OCI-LY1 (cell line): ENCODE measurements around the gene CACNB2.
"Not testable (repeated sequence)": the region's sequence is repeated elsewhere in the genome, so short reads cannot be mapped to it uniquely, and the experiment has no call there.

Experiments
- H2AFZ ChIP-seq: fragments of 200-600 bp; sonication (generic), shearing (Covaris generic); 2 replicates; pipeline ENCODE4 v1.6.0; 2014; ENCODE audit warnings: antibody characterized with exemption, mild to moderate bottlenecking, low read length
- H3F3A ChIP-seq: fragments of 200-600 bp; sonication (generic), shearing (Covaris generic); 2 replicates; pipeline ENCODE4 v1.6.0; 2014; ENCODE audit warnings: mild to moderate bottlenecking, antibody characterized with exemption, low read length, moderate library complexity; ENCODE audit not compliant: insufficient read depth
- H3K27ac ChIP-seq: fragments of 200-600 bp; sonication (generic); 2 replicates; pipeline ENCODE4 v1.5.1; 2014; ENCODE audit warnings: low read length, mixed run types, mild to moderate bottlenecking, low read depth; ENCODE audit not compliant: poor library complexity, severe bottlenecking
- H3K27me3 ChIP-seq: fragments of 200-600 bp; sonication (generic); 2 replicates; pipeline ENCODE4 v1.6.0; 2014; ENCODE audit warnings: antibody characterized with exemption, mild to moderate bottlenecking, low read length, moderate library complexity; ENCODE audit not compliant: insufficient read depth
- H3K36me3 ChIP-seq: fragments of 200-600 bp; sonication (generic); 2 replicates; pipeline ENCODE4 v1.6.1; 2014; ENCODE audit warnings: mild to moderate bottlenecking, antibody characterized with exemption, low read length, moderate library complexity, mixed read lengths; ENCODE audit not compliant: insufficient read depth
- H3K4me1 ChIP-seq: fragments of 200-600 bp; sonication (generic); 2 replicates; pipeline ENCODE4 v1.5.1; 2014; ENCODE audit warnings: mild to moderate bottlenecking, low read length, moderate library complexity; ENCODE audit not compliant: insufficient read depth, severe bottlenecking
- H3K4me2 ChIP-seq: fragments of 200-600 bp; sonication (generic), shearing (Covaris generic); 2 replicates; pipeline ENCODE4 v1.6.1; 2014; ENCODE audit warnings: low read length
- H3K4me3 ChIP-seq: fragments of 200-600 bp; sonication (generic); 2 replicates; pipeline ENCODE4 v1.5.1; 2014; ENCODE audit warnings: low read length, low read depth, mild to moderate bottlenecking, mixed read lengths; ENCODE audit not compliant: poor library complexity, severe bottlenecking
- H3K79me2 ChIP-seq: fragments of 200-600 bp; shearing (Covaris generic); 2 replicates; pipeline ENCODE4 v1.6.1; 2016; ENCODE audit warnings: mixed run types, low read length, mixed read lengths; ENCODE audit not compliant: insufficient read depth
- H3K9ac ChIP-seq: fragments of 200-600 bp; sonication (generic), shearing (Covaris generic); 2 replicates; pipeline ENCODE4 v1.6.1; 2014; ENCODE audit warnings: mild to moderate bottlenecking, low read length, mixed read lengths
- H3K9me2 ChIP-seq: fragments of 200-600 bp; sonication (generic), shearing (Covaris generic); 2 replicates; pipeline ENCODE4 v1.6.1; 2014; ENCODE audit warnings: low read depth, mild to moderate bottlenecking, low read length, mixed read lengths
- H3K9me3 ChIP-seq: fragments of 200-600 bp; shearing (Covaris generic); 2 replicates; pipeline ENCODE4 v1.6.1; 2014; ENCODE audit warnings: low read length, mixed read lengths
- H4K20me1 ChIP-seq: fragments of 200-600 bp; sonication (generic), shearing (Covaris generic); 2 replicates; pipeline ENCODE4 v1.6.0; 2016; ENCODE audit warnings: mild to moderate bottlenecking, low read length; ENCODE audit not compliant: insufficient read depth
- CTCF ChIP-seq: fragments of 200-600 bp; sonication (generic), shearing (Covaris generic); IDR thresholded peaks from 2 replicates; pipeline ENCODE4 v1.5.1; 2017; ENCODE audit warnings: mild to moderate bottlenecking, antibody characterized with exemption, low read length, moderate library complexity, mixed read lengths
- EZH2 ChIP-seq: fragments of 200-600 bp; sonication (generic), shearing (Covaris generic); IDR thresholded peaks from 2 replicates; pipeline ENCODE4 v1.8.0; 2017; ENCODE audit warnings: borderline replicate concordance, mixed run types, mild to moderate bottlenecking, antibody characterized with exemption, low read length, moderate library complexity, mixed read lengths

CACNB2 gene

GRCh38 chr10:18582803-18583202, 442.6 kb downstream of the CACNB2 start:
- Histone ChIP-seq H3F3A (no peaks in the 10 kb centered on the region), H2AFZ (no peak overlapping the region), H3K9me2 (no peaks in the 10 kb centered on the region), H3K79me2 (no peaks in the 10 kb centered on the region), H3K27me3 (no peaks in the 10 kb centered on the region), H3K4me3 (no peak overlapping the region), H3K9me3 (no peaks in the 10 kb centered on the region), H3K4me1 (no peaks in the 10 kb centered on the region), H3K4me2 (no peak overlapping the region), H3K9ac (no peak overlapping the region), H3K36me3 (peaks cover 75% of the 10 kb centered on the region), H3K27ac (no peak overlapping the region), H4K20me1 (no peaks in the 10 kb centered on the region)
- TF ChIP-seq EZH2 (no peak), CTCF (no peak)

- no peak overlapping the region for H3K9ac ChIP-seq
- no peak overlapping the region for H3K27ac ChIP-seq
Observed at GRCh38 chr10:18583575-18584270, 443.5 kb downstream of the CACNB2 start.

GRCh38 chr10:18586637-18587036, 446.4 kb downstream of the CACNB2 start:
- not testable (repeated sequence) for H3K9me3 ChIP-seq, H3K9me2 ChIP-seq, H3K27ac ChIP-seq, H3K27me3 ChIP-seq, H3F3A ChIP-seq, H3K9ac ChIP-seq, H4K20me1 ChIP-seq, H3K4me3 ChIP-seq, H3K4me2 ChIP-seq, H3K79me2 ChIP-seq, H2AFZ ChIP-seq, H3K4me1 ChIP-seq
- peaks cover 63% of the 10 kb centered on the region for H3K36me3 ChIP-seq

More at GRCh38 chr10:18583575-18584270, 443.5 kb downstream of the CACNB2 start:
- Histone ChIP-seq H3K9me2 (no peaks in the 10 kb centered on the region), H2AFZ (no peak overlapping the region), H3K9me3 (no peaks in the 10 kb centered on the region), H3K27me3 (no peaks in the 10 kb centered on the region), H3K4me1 (no peaks in the 10 kb centered on the region), H3K4me3 (no peak overlapping the region), H3K36me3 (peaks cover 75% of the 10 kb centered on the region), H4K20me1 (no peaks in the 10 kb centered on the region), H3K79me2 (no peaks in the 10 kb centered on the region), H3K4me2 (no peak overlapping the region), H3F3A (no peaks in the 10 kb centered on the region)
- TF ChIP-seq EZH2 (no peak), CTCF (peak; percentile 31; the same call in 1 of the 2 replicates)

DNA sequence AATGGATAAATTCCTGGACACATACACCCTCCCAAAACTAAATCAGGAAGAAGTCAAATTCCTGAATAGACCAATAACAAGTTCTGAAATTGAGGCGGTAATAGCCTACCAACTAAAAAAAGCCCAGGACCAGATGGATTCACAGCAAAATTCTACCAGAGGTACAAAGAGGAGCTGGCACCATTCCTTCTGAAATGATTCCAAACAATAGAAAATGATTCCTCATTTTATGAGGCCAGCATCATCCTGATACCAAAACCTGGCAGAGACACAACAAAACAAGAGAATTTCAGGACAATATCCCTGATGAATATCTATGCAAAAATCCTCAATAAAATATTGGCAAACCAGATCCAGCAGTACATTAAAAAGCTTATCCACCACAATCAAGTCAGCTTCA, 450.9 kb downstream of the CACNB2 start:
- H3K9ac ChIP-seq, H3K79me2 ChIP-seq, H3K27ac ChIP-seq, H2AFZ ChIP-seq, H3K9me3 ChIP-seq, H3K9me2 ChIP-seq, H3K4me1 ChIP-seq, H3F3A ChIP-seq, H3K27me3 ChIP-seq, H3K4me2 ChIP-seq, H4K20me1 ChIP-seq, H3K4me3 ChIP-seq: not testable (repeated sequence)
- peaks cover 62% of the 10 kb centered on the region for H3K36me3 ChIP-seq
